BJ (cell line): Measurements from ENCODE around the gene PRG3. TPM values are rescaled to one million over a fixed set of nuclear protein-coding genes. Genes with fewer than 3 reads are reported as not detected.
"Not testable (repeated sequence)": the region's sequence is repeated elsewhere in the genome, so short reads cannot be mapped to it uniquely, and the experiment has no call there.

Experiments
- CTCF ChIA-PET: fragments of 350-600 bp; formaldehyde crosslinking; extraction: SDS; loops from one replicate; lab custom pipeline; 2021; ENCODE audit warnings: antibody characterized with exemption, inconsistent platforms; lab: Yijun Ruan, JAX
- POLR2A ChIA-PET: fragments of 300-600 bp; sonication (Branson Sonifier 250); formaldehyde crosslinking; extraction: SDS; loops from one replicate; lab custom pipeline; 2021; ENCODE audit warnings: antibody characterized with exemption; lab: Charles Lee
- DNase-seq: peaks from one replicate; pipeline ENCODE4 v3.0.0-alpha.2; 2011; ENCODE audit warnings: low read depth
- H3K27me3 ChIP-seq: 2 replicates; pipeline ENCODE4 v1.6.0; 2011; ENCODE audit warnings: low read length; ENCODE audit not compliant: control insufficient read depth, insufficient read depth
- H3K36me3 ChIP-seq: 2 replicates; pipeline ENCODE4 v1.5.1; 2011; ENCODE audit warnings: low read length; ENCODE audit not compliant: control insufficient read depth, insufficient read depth
- H3K4me3 ChIP-seq: 2 replicates; pipeline ENCODE4 v1.5.1; 2011; ENCODE audit warnings: low read depth, mild to moderate bottlenecking, control low read depth, low read length
- polyA plus RNA-seq: library from polyadenylated mRNA; depleted of rRNA; stranded (reverse); fragments of >200 nt; gene quantifications from 2 replicates; pipeline ENCODE4 v1.2.3, GENCODE V29; 2011
- TF ChIP-seq, protein P1 (sequence below): IDR thresholded peaks from 2 replicates; pipeline ENCODE4 v1.5.1; 2011; ENCODE audit warnings: low read depth, mild to moderate bottlenecking, control low read depth, inconsistent platforms, low read length, moderate library complexity; ENCODE audit not compliant: insufficient read depth

The PRG3 gene
- polyA plus RNA-seq, 1 experiment = not detected

DNA sequence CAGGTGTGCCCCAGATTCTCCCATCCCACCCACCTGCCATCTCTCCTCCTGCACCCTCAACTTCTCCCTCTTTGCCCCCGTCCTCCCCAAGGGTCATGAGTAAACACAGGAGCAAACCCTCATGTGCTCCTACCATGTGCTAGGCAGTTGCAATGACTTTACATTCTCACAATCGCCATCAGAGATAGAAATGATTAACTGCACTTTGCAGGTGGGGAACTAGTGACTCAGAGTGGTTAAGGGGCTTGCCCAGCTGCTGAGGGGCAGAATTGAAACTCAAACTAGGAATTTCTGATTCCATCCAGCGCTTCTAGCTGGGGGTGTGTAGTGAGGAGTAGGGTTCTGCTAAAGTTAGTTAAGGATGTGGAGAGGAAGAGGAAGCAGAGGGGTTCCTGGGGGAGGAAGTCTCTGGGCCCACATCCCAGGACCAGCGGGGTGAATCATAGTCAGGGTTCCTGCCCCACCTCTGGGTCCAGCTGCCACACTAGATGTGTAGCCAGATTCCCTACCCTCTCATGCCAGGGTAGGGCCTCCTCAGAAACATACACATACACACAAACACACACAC is 25.5 kb upstream of the PRG3 start:
- ChIA-PET CTCF (interaction anchor here (1.4 kb wide), 1 partner anchor 15 kb away, joined by 3 read pairs; no protein-coding TSS in a partner anchor), POLR2A (no interaction called here)
- Histone ChIP-seq H3K36me3 (peaks cover 6% of the 10 kb centered on the region), H3K4me3 (no peak overlapping the region), H3K27me3 (no peaks in the 10 kb centered on the region)
- TF ChIP-seq, protein P1, sequence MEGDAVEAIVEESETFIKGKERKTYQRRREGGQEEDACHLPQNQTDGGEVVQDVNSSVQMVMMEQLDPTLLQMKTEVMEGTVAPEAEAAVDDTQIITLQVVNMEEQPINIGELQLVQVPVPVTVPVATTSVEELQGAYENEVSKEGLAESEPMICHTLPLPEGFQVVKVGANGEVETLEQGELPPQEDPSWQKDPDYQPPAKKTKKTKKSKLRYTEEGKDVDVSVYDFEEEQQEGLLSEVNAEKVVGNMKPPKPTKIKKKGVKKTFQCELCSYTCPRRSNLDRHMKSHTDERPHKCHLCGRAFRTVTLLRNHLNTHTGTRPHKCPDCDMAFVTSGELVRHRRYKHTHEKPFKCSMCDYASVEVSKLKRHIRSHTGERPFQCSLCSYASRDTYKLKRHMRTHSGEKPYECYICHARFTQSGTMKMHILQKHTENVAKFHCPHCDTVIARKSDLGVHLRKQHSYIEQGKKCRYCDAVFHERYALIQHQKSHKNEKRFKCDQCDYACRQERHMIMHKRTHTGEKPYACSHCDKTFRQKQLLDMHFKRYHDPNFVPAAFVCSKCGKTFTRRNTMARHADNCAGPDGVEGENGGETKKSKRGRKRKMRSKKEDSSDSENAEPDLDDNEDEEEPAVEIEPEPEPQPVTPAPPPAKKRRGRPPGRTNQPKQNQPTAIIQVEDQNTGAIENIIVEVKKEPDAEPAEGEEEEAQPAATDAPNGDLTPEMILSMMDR = no peak
- DNase-seq = no peak

DNA sequence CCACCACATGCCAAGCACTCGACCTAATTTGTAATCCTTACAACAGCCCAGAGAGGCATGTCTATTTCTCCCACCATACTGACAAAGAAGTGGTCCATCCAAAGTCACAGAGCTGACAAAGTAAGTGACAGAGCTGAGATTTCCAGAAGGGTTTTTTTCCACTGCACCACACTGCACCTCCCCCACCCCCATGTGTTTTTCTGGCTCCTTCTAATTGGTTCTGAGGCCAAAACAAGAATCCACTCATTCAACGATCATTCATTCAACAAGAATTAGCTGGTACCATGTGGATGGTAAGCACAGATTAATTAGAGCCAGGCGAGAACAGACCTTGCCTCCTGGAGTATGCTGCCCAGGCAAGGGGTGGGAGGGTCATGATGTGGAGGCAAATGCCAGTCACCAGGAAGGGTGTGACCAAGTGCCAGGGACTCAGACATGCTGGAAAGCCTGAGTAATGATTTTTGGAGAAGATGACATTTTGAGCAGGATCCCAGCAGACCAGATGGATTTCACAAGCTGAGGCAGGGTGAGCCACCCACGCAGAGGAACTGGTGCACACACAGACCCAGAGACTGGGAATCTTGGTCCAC is 24.4 kb upstream of the PRG3 start:
- Histone ChIP-seq H3K36me3 (peaks cover 6% of the 10 kb centered on the region), H3K27me3 (no peaks in the 10 kb centered on the region), H3K4me3 (no peak overlapping the region)
- ChIA-PET POLR2A (no interaction called here), CTCF (no interaction called here)
- TF ChIP-seq, protein P1 = no peak
- no peak for DNase-seq

DNA sequence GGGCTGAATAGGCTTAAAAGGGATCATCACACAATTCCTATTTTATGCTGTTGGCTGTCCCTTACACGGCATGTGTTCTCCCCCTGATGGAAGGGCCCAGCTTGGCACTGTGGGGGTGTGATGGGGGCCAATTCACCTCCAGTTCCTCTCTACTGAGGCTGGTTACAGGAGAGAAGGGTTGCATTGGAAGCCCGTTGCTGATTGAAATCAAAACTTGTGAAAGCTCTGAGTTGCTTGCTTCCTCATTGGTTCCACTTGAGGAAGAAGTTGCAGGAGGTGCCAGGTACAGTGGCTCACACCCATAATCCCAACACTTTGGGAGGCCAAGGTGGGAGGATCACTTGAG is 22.8 kb upstream of the PRG3 start:
- Histone ChIP-seq H3K36me3 (no peaks in the 10 kb centered on the region; the same call in 1 of the 2 replicates), H3K27me3 (peaks cover under 1% of the 10 kb centered on the region; the same call in 1 of the 2 replicates), H3K4me3 (no peak overlapping the region)
- POLR2A ChIA-PET = no interaction called here
- TF ChIP-seq, protein P1 = no peak
- CTCF ChIA-PET = no interaction called here
- no peak for DNase-seq

DNA sequence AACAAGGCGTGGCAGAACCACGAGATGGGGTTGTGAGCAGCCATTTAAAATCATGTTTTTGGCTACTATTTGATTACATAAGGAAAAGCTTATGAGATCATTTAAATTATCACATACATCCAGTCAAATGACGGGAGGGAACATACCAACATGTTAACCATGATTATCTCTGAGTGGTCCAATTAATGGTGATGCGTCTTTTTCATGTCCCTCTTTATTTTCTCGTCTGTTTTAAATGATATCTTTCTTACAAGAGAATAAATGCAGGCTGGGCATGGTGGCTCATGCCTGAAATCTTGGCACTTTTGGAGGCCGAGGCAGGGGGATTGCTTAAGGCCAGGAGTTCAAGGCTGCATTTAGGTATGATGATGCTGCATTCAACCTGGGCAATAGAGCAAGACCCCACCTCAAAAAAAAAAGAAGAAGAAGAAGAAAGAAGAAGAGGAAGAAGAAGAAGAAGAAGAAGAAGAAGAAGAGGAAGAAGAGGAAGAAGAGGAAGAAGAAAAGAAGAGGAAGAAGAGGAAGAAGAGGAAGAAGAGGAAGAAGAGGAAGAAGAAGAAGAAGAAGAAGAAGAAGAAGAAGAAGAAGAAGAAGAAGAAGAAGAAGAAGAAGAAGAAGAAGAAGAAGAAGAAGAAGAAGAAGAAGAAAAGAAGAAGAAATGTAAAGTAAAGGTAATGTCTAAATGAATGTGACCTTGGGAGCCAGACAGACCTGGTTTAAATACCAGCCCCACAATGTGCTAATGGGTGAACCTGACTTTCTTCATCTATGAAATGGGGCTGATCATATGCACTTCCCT is 22.3 kb upstream of the PRG3 start:
- H3K36me3 ChIP-seq, DNase-seq, POLR2A ChIA-PET, H3K4me3 ChIP-seq, CTCF ChIA-PET, H3K27me3 ChIP-seq: not testable (repeated sequence)

DNA sequence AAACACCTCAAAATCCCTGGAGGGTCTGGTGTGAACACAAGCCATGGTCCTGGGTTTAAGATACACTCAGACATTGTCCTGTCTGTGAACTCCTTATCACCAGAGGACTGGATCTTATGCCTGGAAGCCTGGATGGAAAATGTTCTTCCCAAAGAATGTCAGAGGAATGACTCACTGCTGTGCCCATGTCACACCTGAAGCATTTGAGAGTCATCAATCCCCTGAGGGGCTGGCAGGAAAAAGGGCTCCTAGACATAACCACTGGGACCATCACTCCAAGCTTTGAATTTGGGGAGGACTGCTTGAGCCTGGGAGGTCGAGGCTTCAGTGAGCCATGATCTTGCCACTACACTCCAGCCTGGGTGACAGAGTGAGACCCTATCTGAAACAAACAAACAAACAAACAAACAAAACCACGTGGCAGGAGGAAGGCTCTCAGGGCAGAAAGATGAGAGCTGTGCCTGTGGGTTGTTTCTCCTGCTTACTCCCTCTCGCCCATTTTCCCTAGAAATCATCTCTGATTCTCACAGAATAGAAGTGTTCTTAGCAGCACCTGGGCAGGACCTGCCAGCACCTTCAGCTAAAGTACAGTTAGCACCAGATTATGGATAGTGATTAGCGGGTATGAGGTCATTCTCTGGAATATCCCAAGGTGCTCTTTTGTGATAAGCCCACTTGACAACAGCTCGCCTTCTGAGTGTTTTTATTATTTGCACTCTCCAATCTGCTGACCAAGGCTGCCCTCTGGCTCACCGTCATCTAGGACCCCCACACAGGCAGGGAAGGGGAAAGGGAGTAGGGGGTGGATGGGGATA is 21.4 kb upstream of the PRG3 start:
- no peak for DNase-seq
- peaks cover 3% of the 10 kb centered on the region for H3K27me3 ChIP-seq
- no peaks in the 10 kb centered on the region; the same call in 1 of the 2 replicates for H3K36me3 ChIP-seq
- H3K4me3 ChIP-seq = no peak overlapping the region
- POLR2A ChIA-PET = no interaction called here
- CTCF ChIA-PET = no interaction called here
- TF ChIP-seq, protein P1 = no peak
